HFFc6 (cell line): Measurements from ENCODE around the gene PINLYP. TPM values are rescaled to one million over a fixed set of nuclear protein-coding genes. Genes with fewer than 3 reads are reported as not detected.

ENCODE experiments used
- DNase-seq: peaks from one replicate; pipeline ENCODE4 v3.0.0-alpha.2; 2018
- H3K27ac Mint-ChIP-seq: 2 replicates; pipeline ENCODE4 v1.8.0; 2020; ENCODE audit warnings: mild to moderate bottlenecking, mixed read lengths
- H3K27me3 Mint-ChIP-seq: 2 replicates; pipeline ENCODE4 v1.8.0; 2021; ENCODE audit warnings: mild to moderate bottlenecking, moderate library complexity, mixed read lengths; ENCODE audit not compliant: insufficient read depth
- H3K36me3 Mint-ChIP-seq: 2 replicates; pipeline ENCODE4 v1.8.0; 2021; ENCODE audit warnings: low read depth, mixed read lengths
- H3K4me1 Mint-ChIP-seq: 2 replicates; pipeline ENCODE4 v1.8.0; 2020; ENCODE audit warnings: low read depth, mixed read lengths
- H3K4me3 Mint-ChIP-seq: 2 replicates; pipeline ENCODE4 v1.8.0; 2020; ENCODE audit warnings: mild to moderate bottlenecking, moderate library complexity, mixed read lengths
- H3K9me3 Mint-ChIP-seq: 2 replicates; pipeline ENCODE4 v1.8.0; 2020; ENCODE audit warnings: mild to moderate bottlenecking, mixed read lengths
- total RNA-seq, 6 experiments: library from RNA; stranded (reverse); fragmentation: NEBNext Ultra II Directional; extraction: Animal tissue kit (Norgen Biotek cat#: 25700); gene quantifications; 2 replicates in 1 of 6; 3 replicates in 5 of 6; pipeline ENCODE4 v1.2.3, GENCODE V29; 2021
- TF ChIP-seq, protein P1 (sequence below): fragments of 200-600 bp; sonication (generic); IDR thresholded peaks from 2 replicates; pipeline ENCODE4 v1.5.0; 2021; ENCODE audit warnings: antibody characterized with exemption, mild to moderate bottlenecking

Gene PINLYP
- total RNA-seq, 6 experiments from 2014 or later = 0.23 to 0.61 TPM; not detected in 4

DNA sequence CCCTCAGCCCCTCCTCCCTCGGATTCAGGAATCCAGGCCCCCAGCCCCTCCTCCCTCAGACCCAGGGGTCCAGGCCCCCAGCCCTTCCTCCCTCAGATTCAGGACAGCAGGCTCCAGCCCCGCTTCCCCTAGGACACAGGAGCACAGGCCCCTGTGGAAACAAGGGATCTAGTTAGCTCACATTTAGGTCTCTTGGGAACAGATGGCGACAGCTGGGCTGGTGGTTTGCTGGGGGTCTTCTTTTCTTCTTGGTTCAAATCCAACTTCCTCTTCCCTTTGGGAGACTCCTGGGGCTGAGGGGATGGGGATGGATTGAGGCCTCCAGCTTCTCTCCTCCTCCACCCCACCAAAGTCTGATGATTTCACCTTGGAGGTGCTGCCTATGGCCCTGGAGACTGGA, 23.0 kb upstream of the PINLYP start:
- H3K27me3 Mint-ChIP-seq = peaks cover 3% of the 10 kb centered on the region; the same call in 1 of the 2 replicates

GRCh38 chr19:43553656-43554055, 21.9 kb upstream of the PINLYP start:
- H3K36me3 Mint-ChIP-seq = 0 out of 2 replicates have a peak, but pooled peaks cover 17% of the 10 kb centered on the region
- no peaks in the 10 kb centered on the region for H3K9me3 Mint-ChIP-seq
- no peak overlapping the region for H3K4me3 Mint-ChIP-seq
- no peak for DNase-seq
- TF ChIP-seq, protein P1, sequence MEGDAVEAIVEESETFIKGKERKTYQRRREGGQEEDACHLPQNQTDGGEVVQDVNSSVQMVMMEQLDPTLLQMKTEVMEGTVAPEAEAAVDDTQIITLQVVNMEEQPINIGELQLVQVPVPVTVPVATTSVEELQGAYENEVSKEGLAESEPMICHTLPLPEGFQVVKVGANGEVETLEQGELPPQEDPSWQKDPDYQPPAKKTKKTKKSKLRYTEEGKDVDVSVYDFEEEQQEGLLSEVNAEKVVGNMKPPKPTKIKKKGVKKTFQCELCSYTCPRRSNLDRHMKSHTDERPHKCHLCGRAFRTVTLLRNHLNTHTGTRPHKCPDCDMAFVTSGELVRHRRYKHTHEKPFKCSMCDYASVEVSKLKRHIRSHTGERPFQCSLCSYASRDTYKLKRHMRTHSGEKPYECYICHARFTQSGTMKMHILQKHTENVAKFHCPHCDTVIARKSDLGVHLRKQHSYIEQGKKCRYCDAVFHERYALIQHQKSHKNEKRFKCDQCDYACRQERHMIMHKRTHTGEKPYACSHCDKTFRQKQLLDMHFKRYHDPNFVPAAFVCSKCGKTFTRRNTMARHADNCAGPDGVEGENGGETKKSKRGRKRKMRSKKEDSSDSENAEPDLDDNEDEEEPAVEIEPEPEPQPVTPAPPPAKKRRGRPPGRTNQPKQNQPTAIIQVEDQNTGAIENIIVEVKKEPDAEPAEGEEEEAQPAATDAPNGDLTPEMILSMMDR = no peak
- peaks cover 18% of the 10 kb centered on the region for H3K4me1 Mint-ChIP-seq
- H3K27ac Mint-ChIP-seq = no peak overlapping the region
- H3K27me3 Mint-ChIP-seq = peaks cover 3% of the 10 kb centered on the region; the same call in 1 of the 2 replicates

More for the DNA sequence above, 23.0 kb upstream of the PINLYP start:
- no peak overlapping the region for H3K27ac Mint-ChIP-seq
- no peak overlapping the region for H3K4me3 Mint-ChIP-seq
- 0 out of 2 replicates have a peak, but pooled peaks cover 20% of the 10 kb centered on the region for H3K36me3 Mint-ChIP-seq
- peaks cover 12% of the 10 kb centered on the region for H3K4me1 Mint-ChIP-seq
- H3K9me3 Mint-ChIP-seq = no peaks in the 10 kb centered on the region
- DNase-seq = no peak
- TF ChIP-seq, protein P1 = no peak

DNA sequence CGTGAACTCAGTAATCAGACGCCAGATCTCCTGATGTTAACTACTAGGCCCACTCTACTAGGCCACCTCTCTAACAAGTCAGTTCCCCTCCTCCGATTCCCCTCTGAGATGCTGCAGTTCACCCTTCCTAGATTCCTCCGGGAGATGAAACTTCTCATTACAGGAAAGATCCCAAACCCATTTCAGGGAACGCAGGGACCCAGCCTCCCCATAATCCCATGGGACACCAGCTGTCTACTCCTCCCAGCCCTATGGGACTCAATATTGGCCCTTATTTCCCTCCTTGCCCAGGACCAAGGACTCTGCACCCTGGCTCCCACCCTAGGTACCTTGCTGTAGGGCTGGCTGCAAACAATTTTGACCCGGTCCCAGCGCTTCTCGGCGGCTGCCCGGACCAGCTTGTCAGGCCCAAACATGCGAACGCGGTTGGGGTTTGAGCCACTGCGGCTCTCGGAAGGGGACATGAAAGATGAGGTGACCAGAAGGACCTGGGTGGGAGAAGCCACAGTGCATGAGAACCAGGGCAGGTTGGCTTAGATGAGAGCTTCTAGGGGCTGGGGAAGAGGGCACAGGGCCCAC, 21.2 kb upstream of the PINLYP start:
- Mint-ChIP-seq H3K27ac (no peak overlapping the region), H3K4me1 (peaks cover 18% of the 10 kb centered on the region), H3K4me3 (no peak overlapping the region), H3K36me3 (0 out of 2 replicates have a peak, but pooled peaks cover 15% of the 10 kb centered on the region), H3K9me3 (no peaks in the 10 kb centered on the region), H3K27me3 (peaks cover 3% of the 10 kb centered on the region; the same call in 1 of the 2 replicates)
- DNase-seq = no peak
- TF ChIP-seq, protein P1 = no peak

GRCh38 chr19:43555185-43555770, 20.3 kb upstream of the PINLYP start:
- Mint-ChIP-seq H3K9me3 (no peaks in the 10 kb centered on the region), H3K36me3 (0 out of 2 replicates have a peak, but pooled peaks cover 9% of the 10 kb centered on the region), H3K27me3 (peaks cover 1% of the 10 kb centered on the region; the same call in 1 of the 2 replicates), H3K27ac (no peak overlapping the region), H3K4me1 (peaks cover 18% of the 10 kb centered on the region), H3K4me3 (no peak overlapping the region)
- peak; percentile 50 for DNase-seq
- TF ChIP-seq, protein P1 = peak; percentile 83

DNA sequence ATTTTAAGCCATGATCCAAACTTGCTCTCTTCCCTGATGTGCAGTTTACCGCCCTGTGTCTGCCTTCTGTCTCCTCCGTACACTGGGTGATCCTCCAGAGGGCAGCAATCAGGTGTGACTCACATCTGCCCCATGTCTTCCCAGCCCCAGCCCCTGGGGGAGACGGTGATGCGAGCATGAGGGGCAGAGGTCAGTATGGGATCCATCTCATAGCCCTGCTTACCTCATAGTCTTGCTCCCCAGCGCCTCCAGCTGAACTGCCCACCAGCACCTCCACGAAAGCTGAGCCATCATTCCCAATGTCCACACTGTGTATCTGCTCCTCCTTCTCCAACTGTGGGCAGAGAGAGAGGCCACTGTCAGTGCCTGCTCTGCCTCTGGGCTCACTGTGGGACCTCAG, 14.9 kb upstream of the PINLYP start:
- Mint-ChIP-seq H3K27me3 (no peaks in the 10 kb centered on the region), H3K4me3 (no peak overlapping the region), H3K9me3 (no peaks in the 10 kb centered on the region), H3K36me3 (peaks cover 35% of the 10 kb centered on the region), H3K4me1 (peaks cover 51% of the 10 kb centered on the region), H3K27ac (peak overlapping the region; percentile 50)
- peak; percentile 13 for DNase-seq
- TF ChIP-seq, protein P1 = peak; percentile 44
